Lung (tissue), 12 donors: ENCODE measurements around the gene GTPBP1. TPM values are rescaled to one million over a fixed set of nuclear protein-coding genes. Genes with fewer than 3 reads are reported as not detected.

Source experiments
- ATAC-seq: fragments of 200-7000 bp; cut with Tn5 transposase; one replicate; pipeline ENCODE4 v1.9.1; 2020; ENCODE audit warnings: moderate number of reproducible peaks; ENCODE audit not compliant: insufficient read depth, low FRiP score
- DNase-seq, 3 donors: peaks; one replicate each; pipeline ENCODE4 v3.0.0-alpha.2; 2013 to 2017
- H3K27ac ChIP-seq, 2 donors: one replicate each; pipeline ENCODE4 v1.5.1; 2013; ENCODE audit warnings: mild to moderate bottlenecking in 2 of 2, moderate library complexity in 2 of 2, control low read depth in 1 of 2, inconsistent platforms in 1 of 2, low read depth in 1 of 2, low read length in 1 of 2
- H3K27me3 ChIP-seq, 3 donors: one replicate each; pipeline ENCODE4 v1.5.1; 2013; ENCODE audit warnings: low read length in 2 of 3; ENCODE audit not compliant: control insufficient read depth in 3 of 3, insufficient read depth in 3 of 3
- H3K36me3 ChIP-seq, 4 donors: one replicate each; pipeline ENCODE4 v1.5.1; 2013; ENCODE audit warnings: low read length in 4 of 4, mild to moderate bottlenecking in 1 of 4, moderate library complexity in 1 of 4; ENCODE audit not compliant: control insufficient read depth in 4 of 4, insufficient read depth in 4 of 4
- H3K4me1 ChIP-seq, 5 donors: one replicate each; pipeline ENCODE4 v1.5.1; 2013; ENCODE audit warnings: low read length in 5 of 5, mild to moderate bottlenecking in 2 of 5, moderate library complexity in 1 of 5; ENCODE audit not compliant: control insufficient read depth in 5 of 5, insufficient read depth in 5 of 5
- H3K4me3 ChIP-seq: one replicate; pipeline ENCODE4 v1.5.1; 2013; ENCODE audit warnings: mild to moderate bottlenecking, control low read depth, moderate library complexity
- H3K9ac ChIP-seq, 2 donors: one replicate each; pipeline ENCODE4 v1.5.1; 2013; ENCODE audit warnings: low read length in 2 of 2, control low read depth in 1 of 2; ENCODE audit not compliant: insufficient read depth in 1 of 2
- H3K9me3 ChIP-seq, 4 donors: one replicate each; pipeline ENCODE4 v1.5.1; 2013; ENCODE audit warnings: low read length in 3 of 4, mild to moderate bottlenecking in 1 of 4, moderate library complexity in 1 of 4; ENCODE audit not compliant: control insufficient read depth in 4 of 4, insufficient read depth in 3 of 4
- WGBS, 2 donors: extraction: QIAGEN DNeasy Blood & Tissue Kit; methylation state at CpG; one replicate each; pipeline ENCODE4 v1.1.7; 2013; 5-methylcytosine and 5-hydroxymethylcytosine counted together
- polyA plus RNA-seq, 2 donors: library from polyadenylated mRNA; stranded (reverse); fragments of 200-250 nt; gene quantifications; one replicate each; pipeline ENCODE4 v1.2.1, GENCODE V29; 2013
- total RNA-seq, 2 donors: library from RNA; depleted of rRNA in 1 of 2; stranded (reverse); fragments of >200 nt in 1 of 2; gene quantifications; one replicate each; pipeline ENCODE4 v1.2.1, GENCODE V29; 2014 to 2021
- TF ChIP-seq, protein P1 (sequence below): IDR thresholded peaks from 2 replicates; pipeline ENCODE4 v1.5.1; 2012; ENCODE audit warnings: mild to moderate bottlenecking; ENCODE audit errors: control extremely low read depth, extremely low read depth
- donor health status: control.
- donor health status: control.
- donor health status: Bipolar disorder and iron deficiency.
- donor health status: healthy.
- donor health status: DM: yes; HTN: yes; CAD: no.

Gene GTPBP1
- total and polyA plus RNA-seq, 4 donors = 24.1 to 69.1 (median 48.8) TPM

DNA sequence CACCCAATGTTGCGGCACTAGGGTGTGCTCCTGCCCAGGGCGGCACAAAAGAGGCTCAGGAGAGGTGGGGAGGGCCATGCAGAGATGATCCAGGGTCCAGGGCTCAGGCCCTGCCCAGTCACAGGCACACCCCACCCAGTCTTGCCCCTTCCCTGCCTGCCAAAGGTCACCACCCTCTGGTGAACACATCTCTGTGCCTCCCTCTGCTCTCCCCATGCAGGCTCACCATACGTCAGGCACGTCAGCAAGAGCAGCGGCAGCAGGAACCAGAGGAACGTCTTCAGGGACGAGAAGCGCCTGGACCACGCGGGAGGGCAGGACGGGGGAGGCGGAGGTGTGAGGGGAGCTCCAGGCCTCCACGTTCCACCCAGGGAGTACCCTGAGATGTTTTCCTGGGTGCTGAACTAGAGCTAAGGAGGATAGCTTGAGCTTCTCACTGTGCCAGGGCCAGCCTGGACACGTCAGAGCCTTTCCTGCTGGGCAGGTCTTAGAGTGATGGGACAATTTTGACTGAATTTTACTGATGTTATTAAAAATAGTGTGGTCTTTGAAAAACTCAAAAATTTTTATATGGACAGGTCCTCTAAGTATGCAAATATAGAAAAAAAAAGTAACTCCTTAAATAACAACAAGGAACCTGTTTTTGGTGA is 42.9 kb downstream of the GTPBP1 start:
- WGBS, 2 donors = 86 to 89% methylated on average over 14 of the region's 14 CpGs
- no peaks in the 10 kb centered on the region for H3K27me3 ChIP-seq
- DNase-seq (no peak), ATAC-seq (no peak)
- TF ChIP-seq, protein P1, sequence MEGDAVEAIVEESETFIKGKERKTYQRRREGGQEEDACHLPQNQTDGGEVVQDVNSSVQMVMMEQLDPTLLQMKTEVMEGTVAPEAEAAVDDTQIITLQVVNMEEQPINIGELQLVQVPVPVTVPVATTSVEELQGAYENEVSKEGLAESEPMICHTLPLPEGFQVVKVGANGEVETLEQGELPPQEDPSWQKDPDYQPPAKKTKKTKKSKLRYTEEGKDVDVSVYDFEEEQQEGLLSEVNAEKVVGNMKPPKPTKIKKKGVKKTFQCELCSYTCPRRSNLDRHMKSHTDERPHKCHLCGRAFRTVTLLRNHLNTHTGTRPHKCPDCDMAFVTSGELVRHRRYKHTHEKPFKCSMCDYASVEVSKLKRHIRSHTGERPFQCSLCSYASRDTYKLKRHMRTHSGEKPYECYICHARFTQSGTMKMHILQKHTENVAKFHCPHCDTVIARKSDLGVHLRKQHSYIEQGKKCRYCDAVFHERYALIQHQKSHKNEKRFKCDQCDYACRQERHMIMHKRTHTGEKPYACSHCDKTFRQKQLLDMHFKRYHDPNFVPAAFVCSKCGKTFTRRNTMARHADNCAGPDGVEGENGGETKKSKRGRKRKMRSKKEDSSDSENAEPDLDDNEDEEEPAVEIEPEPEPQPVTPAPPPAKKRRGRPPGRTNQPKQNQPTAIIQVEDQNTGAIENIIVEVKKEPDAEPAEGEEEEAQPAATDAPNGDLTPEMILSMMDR = no peak
- no peak overlapping the region for H3K27ac ChIP-seq
- no peak overlapping the region for H3K9ac ChIP-seq
- peaks cover 0 to 2% (median 0%) of the 10 kb centered on the region in 4 donors for H3K9me3 ChIP-seq
- peaks cover 0 to 3% (median 0%) of the 10 kb centered on the region in 5 donors for H3K4me1 ChIP-seq
- peaks cover 44 to 68% (median 50%) of the 10 kb centered on the region in 4 donors for H3K36me3 ChIP-seq
- H3K4me3 ChIP-seq = no peak overlapping the region

GRCh38 chr22:38750104-38750503 is 44.4 kb downstream of the GTPBP1 start:
- TF ChIP-seq, protein P1 = no peak
- Histone ChIP-seq H3K36me3 (peaks cover 38 to 60% (median 46%) of the 10 kb centered on the region in 4 donors), H3K4me1 (peaks cover 0 to 11% (median 7%) of the 10 kb centered on the region in 5 donors), H3K9ac (no peak overlapping the region), H3K27ac (no peak overlapping the region), H3K27me3 (no peaks in the 10 kb centered on the region), H3K4me3 (no peak overlapping the region), H3K9me3 (peaks cover 0 to 2% (median 0%) of the 10 kb centered on the region in 4 donors)
- ATAC-seq = no peak
- no peak for DNase-seq
- WGBS, 2 donors = 93 to 95% methylated on average over 14 of the region's 14 CpGs

- Histone ChIP-seq H3K27ac (peak overlapping the region in 1 of 2 donors; percentile 50), H3K9ac (no peak overlapping the region)
- ATAC-seq = no peak
Observed at GRCh38 chr22:38750638-38751037, 44.9 kb downstream of the GTPBP1 start.

More at GRCh38 chr22:38750638-38751037, 44.9 kb downstream of the GTPBP1 start:
- 78 to 82% methylated on average over 14 to 17 of the region's 17 CpGs for WGBS, 2 donors
- Histone ChIP-seq H3K36me3 (peaks cover 32 to 55% (median 41%) of the 10 kb centered on the region in 4 donors), H3K27me3 (no peaks in the 10 kb centered on the region), H3K9me3 (peaks cover 0 to 2% (median 0%) of the 10 kb centered on the region in 4 donors), H3K4me1 (peaks cover 0 to 11% (median 7%) of the 10 kb centered on the region in 5 donors), H3K4me3 (no peak overlapping the region)
- TF ChIP-seq, protein P1 = no peak
- no peak for DNase-seq
